LNCaP clone FGC (cell line): Measurements from ENCODE around the gene C20orf141.

ENCODE experiments used
- DNase-seq: peaks from one replicate; pipeline ENCODE4 v3.0.0-alpha.2; 2011; ENCODE audit warnings: low read depth
- H3K4me3 ChIP-seq: 2 replicates; pipeline ENCODE4 v1.5.1; 2011; ENCODE audit warnings: mild to moderate bottlenecking, low read depth, low read length, control low read depth
- TF ChIP-seq, protein P1 (sequence below): IDR thresholded peaks from 2 replicates; pipeline ENCODE4 v1.5.1; 2012; ENCODE audit warnings: mild to moderate bottlenecking; ENCODE audit not compliant: control insufficient read depth, insufficient read depth; ENCODE audit errors: extremely low read depth

C20orf141 gene

DNA sequence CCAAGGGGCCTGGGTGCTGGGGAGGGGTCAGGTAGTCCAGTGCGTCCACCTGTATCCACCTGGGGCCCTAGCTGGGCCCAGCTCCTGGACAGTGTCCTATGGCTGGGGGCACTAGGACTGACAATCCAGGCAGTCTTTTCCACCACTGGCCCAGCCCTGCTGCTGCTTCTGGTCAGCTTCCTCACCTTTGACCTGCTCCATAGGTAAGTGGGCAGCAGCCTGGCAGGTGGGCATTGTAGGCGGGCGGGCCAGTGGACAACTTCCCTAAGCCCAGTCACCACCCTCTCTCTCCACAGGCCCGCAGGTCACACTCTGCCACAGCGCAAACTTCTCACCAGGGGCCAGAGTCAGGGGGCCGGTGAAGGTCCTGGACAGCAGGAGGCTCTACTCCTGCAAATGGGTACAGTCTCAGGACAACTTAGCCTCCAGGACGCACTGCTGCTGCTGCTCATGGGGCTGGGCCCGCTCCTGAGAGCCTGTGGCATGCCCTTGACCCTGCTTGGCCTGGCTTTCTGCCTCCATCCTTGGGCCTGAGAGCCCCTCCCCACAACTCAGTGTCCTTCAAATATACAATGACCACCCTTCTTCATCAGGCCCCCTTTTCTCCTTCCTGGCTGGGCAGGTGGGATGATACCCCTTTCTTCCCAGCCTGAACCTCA, 584 bp downstream of the C20orf141 start:
- H3K4me3 ChIP-seq: no peak overlapping the region
- TF ChIP-seq, protein P1, sequence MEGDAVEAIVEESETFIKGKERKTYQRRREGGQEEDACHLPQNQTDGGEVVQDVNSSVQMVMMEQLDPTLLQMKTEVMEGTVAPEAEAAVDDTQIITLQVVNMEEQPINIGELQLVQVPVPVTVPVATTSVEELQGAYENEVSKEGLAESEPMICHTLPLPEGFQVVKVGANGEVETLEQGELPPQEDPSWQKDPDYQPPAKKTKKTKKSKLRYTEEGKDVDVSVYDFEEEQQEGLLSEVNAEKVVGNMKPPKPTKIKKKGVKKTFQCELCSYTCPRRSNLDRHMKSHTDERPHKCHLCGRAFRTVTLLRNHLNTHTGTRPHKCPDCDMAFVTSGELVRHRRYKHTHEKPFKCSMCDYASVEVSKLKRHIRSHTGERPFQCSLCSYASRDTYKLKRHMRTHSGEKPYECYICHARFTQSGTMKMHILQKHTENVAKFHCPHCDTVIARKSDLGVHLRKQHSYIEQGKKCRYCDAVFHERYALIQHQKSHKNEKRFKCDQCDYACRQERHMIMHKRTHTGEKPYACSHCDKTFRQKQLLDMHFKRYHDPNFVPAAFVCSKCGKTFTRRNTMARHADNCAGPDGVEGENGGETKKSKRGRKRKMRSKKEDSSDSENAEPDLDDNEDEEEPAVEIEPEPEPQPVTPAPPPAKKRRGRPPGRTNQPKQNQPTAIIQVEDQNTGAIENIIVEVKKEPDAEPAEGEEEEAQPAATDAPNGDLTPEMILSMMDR: no peak
- DNase-seq: no peak

DNA sequence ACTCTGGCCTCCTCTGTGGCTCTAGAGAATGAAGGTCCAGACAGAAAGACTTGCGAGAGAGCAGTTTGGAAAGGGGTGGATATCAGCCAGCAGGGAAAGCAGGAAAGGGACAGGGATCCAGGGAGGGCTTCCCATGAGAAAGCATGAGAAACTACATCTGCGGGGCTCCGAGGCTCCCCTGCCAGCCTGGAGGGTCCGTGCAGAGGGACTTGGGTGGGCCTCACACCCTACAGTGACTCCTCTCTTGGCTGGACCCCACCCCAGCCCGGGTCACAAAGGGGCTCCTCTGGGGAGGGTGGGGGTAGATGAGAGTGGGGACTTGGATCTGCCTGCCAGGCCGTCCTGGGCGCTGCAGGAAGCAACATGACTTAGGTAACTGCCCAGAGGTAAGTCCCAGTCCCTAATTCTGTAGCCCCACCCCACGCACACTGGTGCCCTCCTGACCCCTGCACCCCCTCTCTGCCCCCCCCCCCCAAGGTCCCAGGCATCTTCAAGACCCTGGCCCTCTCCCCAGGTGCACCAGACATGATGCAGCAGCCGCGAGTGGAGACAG, 1.3 kb downstream of the C20orf141 start, which contains the start of gene TMEM239:
TMEM239 (plus strand) TSS at position 335 of the 553 bp plus-strand sequence; CDS start at position 526, 191 bp downstream.
- TF ChIP-seq, protein P1: no peak
- H3K4me3 ChIP-seq: no peak within 1 kb of the TSS
- no peak for DNase-seq

DNA sequence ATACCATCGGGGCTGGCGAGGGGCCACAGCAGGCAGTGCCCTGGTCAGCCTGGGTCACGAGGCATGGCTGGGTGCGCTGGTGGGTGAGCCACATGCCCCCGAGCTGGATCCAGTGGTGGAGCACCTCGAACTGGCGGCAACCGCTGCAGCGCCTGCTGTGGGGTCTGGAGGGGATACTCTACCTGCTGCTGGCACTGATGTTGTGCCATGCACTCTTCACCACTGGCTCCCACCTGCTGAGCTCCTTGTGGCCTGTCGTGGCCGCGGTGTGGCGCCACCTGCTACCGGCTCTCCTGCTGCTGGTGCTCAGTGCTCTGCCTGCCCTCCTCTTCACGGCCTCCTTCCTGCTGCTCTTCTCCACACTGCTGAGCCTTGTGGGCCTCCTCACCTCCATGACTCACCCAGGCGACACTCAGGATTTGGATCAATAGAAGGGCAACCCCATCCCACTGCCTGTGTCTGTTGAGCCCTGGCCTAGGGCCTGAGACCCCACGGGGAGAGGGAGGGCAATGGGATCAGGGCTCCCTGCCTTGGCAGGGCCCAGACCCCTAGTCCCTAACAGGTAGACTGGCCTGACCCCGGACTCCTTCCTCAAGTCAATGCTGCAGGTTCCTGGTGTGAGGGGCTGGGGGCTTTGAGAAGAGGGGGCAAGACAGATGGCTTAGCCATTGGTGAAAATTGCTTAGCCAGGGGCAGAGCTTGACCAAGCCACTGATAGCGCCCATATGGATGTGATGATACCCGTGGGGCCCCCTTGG, 2.0 kb downstream of the C20orf141 start:
- TF ChIP-seq, protein P1: no peak
- no peak for DNase-seq
- H3K4me3 ChIP-seq: no peak overlapping the region

DNA sequence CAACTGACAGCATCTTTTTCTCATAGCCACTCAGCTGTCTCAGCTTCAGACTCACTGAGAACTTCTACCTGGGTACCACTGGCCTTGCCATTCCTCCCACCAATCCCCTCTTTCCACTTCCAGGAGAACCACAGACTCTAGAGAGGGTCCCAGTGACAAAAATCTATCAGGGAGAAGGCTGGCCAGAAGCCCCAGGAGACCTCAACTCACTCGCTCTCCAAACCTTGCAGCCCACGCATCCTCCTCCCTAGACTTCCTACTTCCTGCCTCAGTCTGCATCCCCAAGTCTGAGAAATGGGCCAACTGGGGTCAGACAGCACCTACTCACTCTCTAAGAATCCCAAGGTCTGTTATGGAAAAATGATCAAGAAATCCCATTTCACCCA, 2.5 kb downstream of the C20orf141 start:
- DNase-seq: no peak
- H3K4me3 ChIP-seq: no peak overlapping the region
- TF ChIP-seq, protein P1: no peak

DNA sequence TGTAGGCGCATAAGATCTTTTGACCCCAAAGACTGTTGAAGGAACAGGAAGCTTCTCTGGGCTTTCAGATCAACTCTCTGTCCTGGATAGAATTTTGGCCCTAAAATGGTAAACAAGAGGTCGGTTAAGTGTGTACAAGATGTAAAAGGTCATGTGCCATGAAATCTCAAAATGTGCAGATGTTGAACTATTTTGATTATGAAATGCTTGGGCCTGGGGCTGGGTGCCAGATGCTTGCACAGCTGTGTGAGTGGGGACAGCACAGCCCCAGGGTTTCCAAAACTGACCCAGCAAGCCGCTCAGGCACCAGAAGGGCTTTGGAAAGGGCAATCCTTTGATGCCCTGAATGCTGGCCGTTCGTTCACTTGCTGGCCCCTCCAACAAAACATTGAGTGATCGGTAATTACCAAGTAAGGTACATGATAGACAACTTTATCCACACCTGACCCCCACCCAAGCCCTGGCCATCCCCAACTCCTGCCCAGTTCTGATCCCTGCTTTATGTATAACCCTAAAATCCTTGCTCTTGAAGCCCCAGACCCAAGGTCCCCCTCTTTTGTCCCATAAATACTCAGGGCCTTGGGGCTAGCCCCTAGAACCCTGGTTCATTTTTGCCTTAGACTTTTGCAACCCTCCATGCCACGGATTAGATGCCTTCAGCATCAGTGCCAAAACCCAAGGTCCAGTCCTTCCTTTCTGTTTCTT, 3.3 kb downstream of the C20orf141 start:
- TF ChIP-seq, protein P1: no peak
- no peak overlapping the region for H3K4me3 ChIP-seq
- no peak for DNase-seq

DNA sequence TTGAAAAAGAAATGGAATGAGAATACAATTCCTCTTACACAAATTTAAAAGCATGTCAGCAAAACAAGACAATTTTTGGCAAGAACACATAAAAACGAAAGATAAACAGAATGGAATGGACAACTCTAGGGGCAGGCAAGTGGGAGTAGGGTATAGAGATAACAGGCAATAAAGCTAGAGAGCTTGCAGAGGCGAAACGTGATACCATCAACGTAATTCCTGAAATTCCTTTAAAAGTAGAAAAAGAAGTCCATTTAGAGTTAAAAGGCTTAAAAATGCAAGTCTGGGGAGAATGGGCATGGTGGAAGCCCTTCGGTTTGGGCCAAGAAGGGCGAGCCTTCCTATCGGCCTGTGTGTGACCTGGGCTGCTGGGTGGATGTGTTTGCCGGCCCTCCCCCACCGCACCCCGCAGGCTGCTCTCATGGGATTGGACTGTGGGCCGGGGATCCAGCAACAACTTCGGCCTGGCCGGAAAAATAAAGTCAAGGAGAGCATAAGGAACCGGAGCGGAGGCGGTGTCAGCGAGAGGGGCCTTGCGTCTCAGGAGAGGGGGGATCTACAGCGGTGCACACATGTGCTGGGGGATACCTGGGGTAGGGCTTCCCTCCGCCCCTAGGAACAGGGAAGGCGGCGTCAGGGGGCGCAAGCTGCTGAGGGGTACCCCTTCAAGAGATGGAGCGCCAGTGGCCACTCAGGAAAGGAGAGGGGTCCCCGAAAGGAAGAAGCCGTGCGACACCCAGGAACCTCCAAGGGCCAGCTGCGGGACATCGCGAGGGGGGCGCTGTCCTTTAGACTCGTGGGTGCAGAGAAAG, 5.5 kb downstream of the C20orf141 start:
- no peak overlapping the region for H3K4me3 ChIP-seq
- DNase-seq: no peak
- TF ChIP-seq, protein P1: no peak
